Stimulated activated naive CD4-positive, alpha-beta T cell treated with Interleukin-2 at 50 U/mL for 16 hours (primary cell): ENCODE measurements around the gene PAPLN.

ENCODE experiments used
- DNase-seq: peaks from one replicate; lab custom pipeline; 2025; lab: John Stamatoyannopoulos, UW

Gene PAPLN

DNA sequence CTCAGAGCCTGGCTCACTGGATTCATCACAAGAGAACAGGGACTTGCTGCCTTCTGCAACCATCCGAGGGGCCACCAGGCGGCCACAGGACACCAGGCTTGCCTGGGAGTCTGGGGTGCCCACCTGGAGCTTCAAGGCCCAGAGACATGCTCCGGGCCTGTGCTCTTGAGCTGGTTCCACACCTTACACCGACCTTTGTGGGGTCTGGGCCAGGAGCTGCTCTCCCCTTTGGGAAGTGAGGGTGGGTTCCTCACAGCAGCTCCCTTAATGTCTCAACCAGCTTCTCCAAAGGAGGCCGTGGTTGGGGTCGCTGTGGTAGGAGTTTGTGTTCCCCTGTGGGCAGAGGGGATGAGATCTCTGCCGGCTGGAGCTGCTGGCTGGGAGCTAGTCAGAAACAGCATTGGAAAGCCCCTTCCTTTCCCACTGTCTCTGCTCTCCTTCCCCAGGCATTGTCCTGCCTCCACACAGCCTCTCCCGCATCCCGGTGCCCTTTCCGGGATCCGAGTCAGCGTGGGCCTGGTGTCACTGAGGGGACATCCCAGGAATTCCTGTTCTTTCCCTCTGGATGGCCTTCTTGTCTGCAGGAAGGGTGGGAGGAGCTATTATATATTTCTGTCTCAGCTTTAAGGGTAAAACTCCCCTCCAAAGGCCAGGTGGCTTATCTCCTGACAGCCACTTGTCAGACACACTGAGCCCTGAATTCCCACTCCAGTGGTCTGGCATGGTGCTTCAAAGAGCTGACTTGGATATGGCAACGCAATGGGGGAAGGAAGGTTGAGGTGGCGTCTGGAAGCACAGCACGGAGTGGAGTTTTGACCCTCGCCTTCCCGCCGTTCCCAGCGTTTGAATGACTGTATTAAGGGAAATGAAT is 5.1 kb upstream of the PAPLN start:
- no peak for DNase-seq

DNA sequence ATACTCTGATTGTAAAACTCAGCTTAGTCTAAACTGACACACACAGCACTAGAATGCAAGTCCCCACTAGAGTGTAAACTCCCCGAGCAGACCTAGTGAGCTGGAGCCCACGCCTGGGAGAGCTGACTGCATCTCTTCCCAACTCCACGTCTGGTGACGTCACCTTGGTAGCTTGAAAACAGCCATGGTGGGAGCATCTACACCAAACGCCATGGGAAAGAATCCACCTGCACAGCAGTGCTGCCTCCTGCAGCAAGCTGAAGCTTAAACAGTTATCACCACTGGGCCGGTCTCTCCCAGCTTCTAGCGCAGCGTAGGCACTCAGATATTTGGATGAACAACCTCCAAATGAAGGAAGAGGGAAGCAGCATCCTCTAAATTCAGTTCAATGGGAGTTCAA is 4.3 kb upstream of the PAPLN start:
- DNase-seq = no peak

DNA sequence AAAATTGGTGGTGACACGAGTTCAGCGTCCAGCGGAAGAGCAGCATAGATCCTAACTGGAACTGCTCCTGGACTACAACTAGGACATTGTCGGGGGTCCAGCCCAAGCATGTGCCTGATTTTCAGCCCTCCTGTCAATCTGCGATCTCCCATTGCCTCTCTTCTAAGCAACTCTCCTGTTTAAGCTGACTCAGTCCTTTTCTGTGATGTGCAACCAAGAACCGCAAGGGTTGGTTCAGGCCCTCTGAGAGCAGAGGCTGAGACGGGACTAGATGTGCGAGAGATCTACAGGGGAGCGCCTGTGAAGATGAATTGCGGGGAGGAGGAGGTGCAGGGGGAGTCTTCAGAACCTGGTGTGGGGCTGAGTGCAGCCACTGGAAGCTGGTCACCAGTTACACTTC is 3.7 kb upstream of the PAPLN start:
- DNase-seq = no peak

DNA sequence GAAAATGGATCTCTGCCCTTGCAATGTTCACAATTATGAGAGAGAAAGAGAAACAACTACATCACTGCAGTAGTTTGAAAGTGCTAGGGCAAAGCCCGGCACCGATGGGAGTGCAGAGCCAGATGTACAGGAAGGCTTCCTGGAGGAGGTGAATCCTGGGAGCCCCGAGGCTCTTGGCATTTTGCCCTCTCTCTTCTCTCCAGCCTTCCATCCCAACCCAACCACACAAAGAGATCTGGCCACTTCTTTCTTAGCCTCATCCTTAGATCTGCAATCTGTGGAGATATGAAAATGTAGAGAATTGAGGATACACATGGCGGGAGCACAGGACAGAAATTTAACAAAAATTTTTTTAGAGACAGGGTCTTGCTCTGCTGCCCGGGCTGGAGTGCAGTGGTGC is 3.3 kb upstream of the PAPLN start:
- DNase-seq = no peak

DNA sequence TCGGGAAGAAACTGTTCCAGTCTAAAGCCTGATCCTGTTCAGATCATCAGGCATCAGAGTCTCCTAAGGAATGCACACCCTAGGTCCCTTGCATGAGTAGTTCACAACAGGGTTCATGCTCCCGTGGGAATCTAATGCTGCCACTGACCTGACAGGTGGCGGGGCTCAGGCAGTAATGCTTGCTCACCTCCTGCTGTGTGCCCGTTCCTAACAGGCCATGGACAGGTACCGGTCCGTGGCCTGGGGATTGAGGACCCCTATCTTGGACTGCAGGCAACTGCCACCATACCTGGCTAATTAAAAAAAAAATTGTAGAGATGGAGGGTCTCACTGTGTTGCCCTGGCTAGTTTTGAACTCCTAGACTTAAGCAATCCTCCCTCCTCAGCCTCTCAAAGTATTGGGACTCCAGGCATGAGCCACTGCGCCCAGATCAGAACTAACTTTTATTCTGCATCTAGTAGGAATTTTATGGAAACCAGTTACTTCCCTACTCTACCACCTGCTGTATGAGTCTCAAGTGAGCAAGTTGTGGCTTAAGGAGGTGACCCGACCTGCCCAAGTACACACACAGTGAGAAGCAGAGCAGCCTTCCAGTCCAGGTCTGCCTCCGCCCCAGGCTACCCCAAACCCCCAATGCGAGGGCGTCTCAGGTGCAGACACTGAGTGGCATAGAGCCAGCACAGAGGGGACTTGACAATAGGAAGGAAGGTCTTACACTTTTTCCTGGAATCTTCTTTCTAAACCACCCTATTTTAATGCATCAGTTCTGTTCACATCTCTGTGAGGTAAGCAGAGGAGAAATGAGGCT is 2.5 kb upstream of the PAPLN start:
- no peak for DNase-seq

DNA sequence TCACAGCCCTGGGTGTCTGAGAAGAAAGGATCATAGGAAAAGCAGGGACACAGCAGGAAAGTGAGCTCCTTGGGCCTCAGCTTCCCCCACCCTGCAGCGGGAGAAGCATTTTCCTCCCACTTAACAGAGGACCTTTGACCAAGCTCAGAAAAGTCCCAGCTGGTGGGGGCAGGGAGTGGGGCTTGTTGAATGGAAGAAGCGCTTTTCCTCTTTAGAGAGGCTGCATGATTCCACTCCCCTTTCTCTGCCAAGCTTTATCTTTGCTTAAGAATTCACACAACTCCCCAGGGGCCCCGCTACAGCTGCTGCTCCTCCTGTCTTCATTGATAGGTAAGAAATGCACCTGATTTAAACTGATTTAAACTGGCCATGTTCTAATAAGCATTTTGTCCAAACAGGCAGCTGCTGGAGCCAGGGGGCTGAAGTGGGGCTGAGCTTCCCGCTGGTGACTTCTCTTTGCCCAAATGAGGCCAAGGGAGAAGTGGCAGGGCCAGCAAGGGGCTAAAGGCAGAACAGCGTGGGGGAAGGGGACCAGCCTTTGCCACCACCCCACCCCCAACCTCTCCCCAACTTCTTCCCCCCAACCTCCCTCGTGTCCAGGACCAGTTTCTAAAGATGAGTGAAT is 1.7 kb upstream of the PAPLN start:
- DNase-seq = no peak

DNA sequence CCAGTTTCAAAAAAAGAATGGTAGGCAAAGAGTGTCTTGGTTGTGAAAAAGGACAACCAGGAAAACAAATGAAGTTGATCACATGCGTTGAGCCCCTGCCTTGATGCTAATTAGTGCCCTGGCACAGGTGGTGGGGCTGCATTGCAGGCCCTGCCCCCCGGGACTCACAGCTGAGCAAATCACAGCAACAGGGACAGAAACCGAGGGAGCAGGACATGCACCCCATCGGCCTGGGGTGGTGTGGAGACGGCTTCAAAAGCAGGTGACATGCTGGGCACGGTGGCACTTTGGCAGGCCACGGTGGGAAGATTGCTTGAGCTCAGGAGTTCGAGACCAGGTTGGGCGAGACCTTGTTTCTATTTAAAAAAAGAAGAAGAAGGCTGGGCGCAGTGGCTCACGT is 1.1 kb upstream of the PAPLN start:
- DNase-seq = no peak

DNA sequence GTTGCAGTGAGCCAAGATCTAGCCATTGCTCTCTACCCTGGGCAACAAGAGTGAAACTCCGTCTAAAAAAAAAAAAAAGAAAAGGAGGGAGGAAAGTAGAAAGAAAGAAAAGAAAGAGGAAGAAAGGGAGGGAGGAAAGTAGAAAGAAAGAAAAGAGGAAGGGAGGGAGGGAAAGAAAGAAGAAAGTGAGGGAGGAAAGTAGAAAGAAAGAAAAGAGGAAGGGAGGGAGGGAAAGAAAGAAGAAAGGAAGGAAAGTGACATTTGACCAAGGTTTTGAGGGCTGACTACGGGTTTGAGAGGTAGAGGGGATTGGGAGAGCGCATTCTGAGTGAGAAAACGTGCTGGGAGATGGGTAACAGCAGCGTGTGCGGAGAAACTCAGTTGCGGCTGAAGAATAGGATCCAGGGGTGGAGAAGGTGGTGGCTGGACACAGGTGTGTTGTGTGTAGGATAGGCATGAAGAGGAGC is 521 bp upstream of the PAPLN start:
- DNase-seq = no peak

DNA sequence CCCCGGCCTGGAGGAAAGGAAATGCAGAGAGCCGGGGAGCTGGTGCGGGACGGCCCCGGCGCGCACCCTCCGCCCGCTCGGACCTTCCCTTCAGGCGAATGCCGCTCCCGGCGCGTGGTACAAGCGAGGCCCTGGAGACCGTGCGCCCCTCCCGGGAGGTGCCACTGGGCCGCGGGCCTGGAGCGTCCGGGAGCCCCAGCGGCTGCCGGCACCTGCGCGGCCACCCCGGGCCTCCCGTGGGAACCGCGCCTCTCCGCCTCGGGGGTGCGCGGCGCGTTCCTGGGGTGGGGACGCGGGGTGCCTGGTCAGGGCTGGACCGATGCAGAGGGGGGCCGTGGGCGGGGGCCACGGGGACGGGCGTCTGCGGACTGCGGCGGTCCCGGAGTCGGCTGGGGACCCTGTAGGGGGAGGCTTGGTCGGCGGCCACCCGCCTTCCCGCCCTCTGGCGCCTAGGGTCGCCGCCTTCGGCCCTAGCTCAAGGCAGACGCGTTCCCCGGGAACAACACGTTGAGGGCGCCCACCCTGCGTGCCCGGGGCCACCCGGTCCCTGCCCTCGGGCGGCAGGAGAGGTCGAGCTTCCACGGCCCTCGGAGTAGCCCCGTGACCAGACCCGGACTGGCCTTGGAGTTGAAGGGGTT is 599 bp downstream of the PAPLN start:
- DNase-seq = no peak

DNA sequence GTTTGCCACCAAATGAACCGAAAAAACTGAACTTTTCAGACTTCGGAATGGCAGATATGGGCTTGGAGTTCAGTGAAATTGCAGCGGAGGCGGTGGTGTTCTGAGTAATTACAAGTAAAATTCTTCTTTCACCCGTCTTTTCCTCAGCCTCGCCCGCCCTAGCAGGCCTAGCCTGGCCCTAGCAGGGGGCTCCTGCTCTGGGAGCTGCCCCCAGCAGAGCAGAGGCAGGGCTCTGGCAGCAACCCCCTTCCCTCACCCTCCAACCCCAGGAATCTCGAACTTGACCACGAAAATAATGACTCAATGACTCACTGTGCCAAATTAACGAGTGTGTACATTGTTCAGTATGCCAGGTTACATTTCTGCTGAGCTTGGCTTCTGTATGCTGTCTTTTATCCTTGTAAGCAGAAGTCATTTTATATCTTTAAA is 1.1 kb downstream of the PAPLN start:
- DNase-seq = no peak

DNA sequence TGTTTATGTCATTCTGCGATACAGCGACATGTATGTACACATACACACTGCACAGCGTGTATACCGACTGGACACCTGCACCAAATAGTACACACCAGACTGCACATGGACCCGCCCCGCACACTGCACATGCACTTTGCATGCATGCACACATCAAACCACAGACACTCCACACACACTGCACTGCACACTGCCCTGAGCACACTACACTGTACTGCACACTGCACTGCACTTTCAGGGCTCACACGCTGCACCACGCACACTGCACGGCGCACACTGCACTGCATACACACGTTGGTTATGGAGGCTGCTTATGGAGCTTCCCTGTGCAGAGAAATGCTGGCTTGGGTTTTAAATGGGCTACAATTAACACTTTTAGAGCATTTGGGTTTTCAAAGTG is 1.6 kb downstream of the PAPLN start:
- no peak for DNase-seq

DNA sequence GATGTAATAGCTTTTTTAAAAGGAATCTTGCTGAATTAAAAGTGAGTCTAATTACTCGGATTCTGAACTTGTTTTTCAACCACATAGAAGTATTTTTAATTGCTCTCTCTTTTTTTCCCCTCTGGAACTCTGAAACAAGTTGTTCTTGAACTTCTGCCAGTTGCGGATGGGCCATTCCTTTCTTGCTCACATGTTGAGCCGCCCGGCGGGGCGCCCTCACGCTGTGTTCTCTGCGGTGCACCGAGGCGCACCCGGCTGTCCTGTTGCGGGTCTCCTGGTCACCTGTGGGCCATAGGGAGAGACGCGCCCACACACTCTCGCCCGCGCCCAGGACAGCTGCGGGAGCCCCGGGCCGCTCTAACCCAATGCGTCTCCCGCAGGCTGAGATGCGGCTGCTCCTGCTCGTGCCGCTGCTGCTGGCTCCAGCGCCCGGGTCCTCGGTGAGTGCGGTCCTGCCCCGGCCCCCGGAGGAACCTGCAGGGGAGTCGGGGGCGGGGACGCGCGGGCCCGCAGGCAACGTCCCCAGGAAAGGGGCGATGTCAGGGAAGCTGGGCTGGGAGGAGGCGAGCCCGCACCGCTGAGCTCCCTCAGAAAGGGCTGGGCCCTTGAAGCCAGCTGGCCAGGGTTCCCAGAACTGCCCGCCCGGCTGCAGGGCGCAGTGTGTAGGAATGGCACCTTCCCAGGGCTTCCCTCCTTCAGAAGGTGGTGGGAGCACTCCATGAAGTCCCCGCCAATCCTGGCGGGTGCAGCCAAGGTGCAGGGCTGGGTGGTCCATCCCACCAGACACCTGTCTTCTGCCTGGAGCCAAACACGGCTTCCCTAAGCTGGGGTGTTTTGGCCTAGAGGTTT is 2.3 kb downstream of the PAPLN start:
- DNase-seq = no peak

DNA sequence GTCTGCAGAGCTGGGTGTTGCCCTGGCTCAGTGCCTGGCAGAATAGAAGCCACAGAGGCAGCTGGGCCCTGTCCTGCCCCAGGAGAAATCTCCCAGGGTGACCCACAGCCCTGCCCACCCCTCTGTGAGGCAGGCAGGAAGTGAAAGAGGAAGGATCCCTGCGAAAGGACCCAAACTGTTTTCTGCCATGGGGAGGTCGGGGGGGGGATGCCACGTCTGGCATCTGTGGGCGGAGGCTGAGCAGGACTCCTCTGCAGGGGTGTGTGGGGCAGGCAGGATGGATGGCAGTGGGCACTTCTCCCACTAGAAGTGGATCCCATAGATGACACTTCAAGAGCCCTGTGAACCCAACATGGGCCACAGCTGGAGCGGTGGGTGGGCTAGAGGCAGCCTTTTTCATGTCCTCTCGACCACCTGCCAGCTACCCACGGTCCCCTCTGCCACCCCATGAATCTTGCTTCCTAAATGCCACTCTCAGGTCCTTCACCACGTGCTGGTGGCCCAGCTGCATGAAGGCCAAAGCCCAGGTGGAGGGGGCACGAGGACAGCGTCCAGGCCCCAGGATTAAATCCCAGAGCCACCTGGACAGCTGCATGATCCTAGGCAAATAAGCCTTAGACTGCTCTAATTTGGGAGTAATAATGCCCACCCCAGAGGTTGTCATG is 3.6 kb downstream of the PAPLN start:
- DNase-seq = no peak

DNA sequence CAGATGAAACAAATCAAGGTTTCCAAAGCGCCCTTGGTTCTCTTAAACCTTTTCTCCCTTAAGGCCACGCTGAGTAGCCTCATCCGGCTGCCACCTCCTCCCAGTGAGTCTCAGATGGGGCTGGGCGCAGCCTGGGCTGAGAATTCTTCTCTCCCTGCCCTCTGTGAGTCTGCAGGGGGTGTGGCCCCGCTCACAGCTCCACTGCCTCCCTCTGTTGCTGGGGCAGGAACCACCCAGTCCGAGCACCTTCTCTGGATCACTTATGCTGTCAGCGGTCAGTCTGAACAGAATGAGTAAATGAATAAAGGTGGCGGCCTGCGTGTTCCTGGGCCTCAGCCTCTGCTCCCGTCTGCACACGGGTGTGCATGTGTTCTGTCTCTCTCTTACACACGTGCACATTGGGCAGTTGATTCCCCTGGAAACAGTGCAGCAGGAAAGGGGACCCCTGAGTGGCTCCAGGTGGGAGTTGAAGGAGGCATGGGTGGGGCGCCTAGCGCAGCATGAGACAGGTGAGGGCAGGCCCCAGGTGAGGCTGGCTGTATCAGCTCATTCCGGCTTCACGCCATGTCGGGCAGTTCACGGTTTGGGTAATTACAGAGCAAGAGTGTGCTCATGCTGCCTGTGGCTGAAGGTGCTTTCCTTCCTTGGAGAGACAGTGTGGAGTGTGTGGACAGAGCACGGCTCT is 4.3 kb downstream of the PAPLN start:
- no peak for DNase-seq

DNA sequence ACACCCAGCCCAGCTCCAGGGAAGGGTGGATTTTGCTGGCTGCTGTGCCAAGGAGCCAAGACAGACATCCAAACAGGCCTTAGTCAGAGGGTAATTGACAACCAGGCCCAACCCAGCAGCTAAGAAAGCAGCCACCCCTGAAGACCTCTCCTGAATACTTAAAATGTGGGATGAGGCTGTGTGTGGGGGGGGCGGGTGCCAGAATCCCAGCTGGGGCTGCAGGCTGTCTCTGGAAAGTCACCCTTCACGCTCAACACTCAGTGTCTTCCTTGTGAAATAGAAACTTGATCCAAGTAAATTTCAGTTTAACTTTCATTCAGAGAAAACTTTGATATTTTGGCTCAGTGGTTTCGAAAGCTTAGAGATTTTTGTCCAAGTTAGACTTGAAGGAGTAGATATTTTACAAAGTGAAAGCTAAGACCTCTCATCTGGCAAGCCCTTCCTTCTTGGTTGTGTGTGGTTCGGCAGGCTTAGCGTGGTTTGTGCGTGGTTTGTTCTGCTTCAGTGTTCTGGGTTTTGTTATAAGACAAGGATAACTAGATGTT is 5.1 kb downstream of the PAPLN start:
- no peak for DNase-seq

DNA sequence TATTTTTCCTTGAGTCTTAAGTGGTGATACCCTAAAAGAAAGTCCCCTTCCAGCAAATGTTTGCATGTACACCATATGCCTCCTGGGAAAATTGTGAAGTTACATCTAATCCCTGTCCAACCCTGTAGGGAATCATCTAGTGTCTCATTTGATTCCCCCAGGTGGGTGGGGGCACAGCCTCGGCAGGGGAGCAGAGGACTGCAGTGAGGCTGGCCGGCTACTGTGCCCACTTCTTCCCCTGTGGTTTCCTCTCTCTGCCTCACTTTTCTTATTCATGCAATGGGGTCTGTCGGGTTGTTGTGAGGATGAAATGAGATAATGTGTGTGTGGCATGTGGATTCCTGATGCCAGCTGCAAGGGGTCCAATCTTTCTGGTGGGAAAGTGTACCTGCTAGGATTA is 6.0 kb downstream of the PAPLN start:
- DNase-seq = no peak

DNA sequence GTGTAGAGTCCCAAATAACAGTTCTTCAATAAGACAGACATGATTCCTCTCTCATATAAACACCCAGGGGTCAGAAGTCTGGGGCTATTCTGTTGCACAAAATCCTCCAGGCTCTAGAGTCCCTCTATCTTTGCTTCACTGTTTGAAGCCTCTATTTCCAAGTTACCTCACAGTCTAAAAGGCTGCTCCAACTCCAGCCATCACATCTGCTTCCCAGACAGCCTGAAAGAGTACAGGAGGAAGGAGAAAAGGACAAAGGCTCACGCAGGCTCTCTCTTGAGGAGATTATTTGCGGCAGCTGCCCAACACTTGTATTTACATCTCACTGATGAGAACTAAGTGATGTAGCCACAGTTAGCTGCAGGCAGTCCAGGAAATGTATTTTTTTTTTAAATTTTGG is 6.4 kb downstream of the PAPLN start:
- no peak for DNase-seq

DNA sequence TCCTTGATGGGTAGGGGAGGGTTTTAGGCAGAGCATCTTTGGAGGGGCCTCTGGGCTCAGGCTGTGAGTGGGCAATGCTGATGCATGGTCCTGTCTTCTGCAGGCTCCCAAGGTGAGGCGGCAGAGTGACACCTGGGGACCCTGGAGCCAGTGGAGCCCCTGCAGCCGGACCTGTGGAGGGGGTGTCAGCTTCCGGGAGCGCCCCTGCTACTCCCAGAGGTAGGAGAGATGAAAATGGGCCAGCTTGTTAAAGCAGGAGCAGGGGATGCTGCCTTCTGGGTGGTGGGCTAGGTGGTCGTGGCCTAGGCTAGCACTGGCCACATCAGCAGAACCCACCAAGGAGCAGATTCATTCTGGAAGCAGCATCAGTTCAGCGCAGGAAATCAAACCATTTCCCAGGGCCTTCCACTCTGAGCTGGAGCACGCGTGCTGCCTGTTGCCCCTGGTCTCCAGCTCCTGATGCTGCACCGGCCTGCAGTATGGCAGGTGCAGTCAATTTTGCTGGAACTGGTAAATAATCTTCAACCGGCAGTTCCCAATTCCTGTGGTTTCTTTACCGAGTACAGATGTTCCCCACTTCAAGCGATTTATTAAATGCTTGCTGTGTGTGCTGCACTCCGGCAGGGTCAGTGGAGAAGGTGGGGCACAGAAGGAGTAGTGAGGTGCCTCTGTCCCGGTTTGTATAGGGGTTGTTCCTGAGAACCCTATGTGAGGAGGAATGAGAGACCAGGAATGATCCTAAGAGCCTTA is 7.4 kb downstream of the PAPLN start:
- DNase-seq = no peak
